Choroid plexus epithelial cell (primary cell): ENCODE results near the gene SFPQ.
"Not testable (repeated sequence)": the region's sequence is repeated elsewhere in the genome, so short reads cannot be mapped to it uniquely, and the experiment has no call there.

ENCODE experiments used
- DNase-seq: peaks from one replicate; pipeline ENCODE4 v3.0.0-alpha.2; 2010; ENCODE audit warnings: low read depth
- H3K4me3 ChIP-seq: 2 replicates; pipeline ENCODE4 v1.5.1; 2011; ENCODE audit warnings: low read depth, mild to moderate bottlenecking, control low read depth, low read length, moderate library complexity
- TF ChIP-seq, protein P1 (sequence below): conservative IDR thresholded peaks from 2 replicates; pipeline ENCODE4 v1.5.1; 2011; ENCODE audit warnings: low read depth, mild to moderate bottlenecking, control low read depth, inconsistent platforms, low read length, moderate library complexity

The SFPQ gene

DNA sequence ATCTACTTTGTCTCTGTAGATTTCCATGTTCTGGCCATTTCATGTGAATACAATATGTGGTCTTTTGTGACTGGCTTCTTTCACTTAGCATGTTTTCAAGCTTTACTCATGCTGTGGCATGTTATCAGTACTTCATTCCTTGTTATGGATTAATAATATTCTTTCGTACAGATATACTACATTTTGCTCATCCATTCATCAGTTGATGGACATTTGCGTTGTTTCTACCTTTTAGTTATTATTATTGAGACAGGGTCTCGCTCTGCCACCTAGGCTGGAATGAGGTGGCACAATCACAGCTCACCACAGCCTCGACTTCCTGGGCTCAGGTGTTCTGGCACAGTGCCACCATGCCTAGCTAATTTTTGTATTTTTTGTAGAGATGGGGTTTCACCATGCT lies 21.4 kb downstream of the SFPQ start:
- no peak for DNase-seq
- TF ChIP-seq, protein P1, sequence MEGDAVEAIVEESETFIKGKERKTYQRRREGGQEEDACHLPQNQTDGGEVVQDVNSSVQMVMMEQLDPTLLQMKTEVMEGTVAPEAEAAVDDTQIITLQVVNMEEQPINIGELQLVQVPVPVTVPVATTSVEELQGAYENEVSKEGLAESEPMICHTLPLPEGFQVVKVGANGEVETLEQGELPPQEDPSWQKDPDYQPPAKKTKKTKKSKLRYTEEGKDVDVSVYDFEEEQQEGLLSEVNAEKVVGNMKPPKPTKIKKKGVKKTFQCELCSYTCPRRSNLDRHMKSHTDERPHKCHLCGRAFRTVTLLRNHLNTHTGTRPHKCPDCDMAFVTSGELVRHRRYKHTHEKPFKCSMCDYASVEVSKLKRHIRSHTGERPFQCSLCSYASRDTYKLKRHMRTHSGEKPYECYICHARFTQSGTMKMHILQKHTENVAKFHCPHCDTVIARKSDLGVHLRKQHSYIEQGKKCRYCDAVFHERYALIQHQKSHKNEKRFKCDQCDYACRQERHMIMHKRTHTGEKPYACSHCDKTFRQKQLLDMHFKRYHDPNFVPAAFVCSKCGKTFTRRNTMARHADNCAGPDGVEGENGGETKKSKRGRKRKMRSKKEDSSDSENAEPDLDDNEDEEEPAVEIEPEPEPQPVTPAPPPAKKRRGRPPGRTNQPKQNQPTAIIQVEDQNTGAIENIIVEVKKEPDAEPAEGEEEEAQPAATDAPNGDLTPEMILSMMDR: no peak
- H3K4me3 ChIP-seq: no peak overlapping the region

GRCh38 chr1:35164893-35165292 lies 28.1 kb downstream of the SFPQ start:
- H3K4me3 ChIP-seq: no peak overlapping the region
- TF ChIP-seq, protein P1: no peak
- DNase-seq: peak; percentile 19

- TF ChIP-seq, protein P1: no peak
- no peak for DNase-seq
- no peak overlapping the region for H3K4me3 ChIP-seq
These were observed 41.7 kb downstream of the SFPQ start for GRCh38 chr1:35151220-35151619.

GRCh38 chr1:35145892-35146549 lies 46.9 kb downstream of the SFPQ start:
- peak overlapping the region; percentile 29 for H3K4me3 ChIP-seq
- DNase-seq: peak; percentile 10

GRCh38 chr1:35143737-35144508 lies 49.0 kb downstream of the SFPQ start:
- TF ChIP-seq, protein P1: no peak
- no peak overlapping the region for H3K4me3 ChIP-seq

GRCh38 chr1:35142728-35143127 lies 50.2 kb downstream of the SFPQ start:
- not testable (repeated sequence) for DNase-seq

More at GRCh38 chr1:35143737-35144508, 49.0 kb downstream of the SFPQ start:
- DNase-seq: no peak

GRCh38 chr1:35142294-35142693 lies 50.7 kb downstream of the SFPQ start:
- DNase-seq: not testable (repeated sequence)

More at GRCh38 chr1:35142728-35143127, 50.2 kb downstream of the SFPQ start:
- H3K4me3 ChIP-seq: not testable (repeated sequence)

GRCh38 chr1:35137590-35137989 lies 55.4 kb downstream of the SFPQ start:
- not testable (repeated sequence) for H3K4me3 ChIP-seq, DNase-seq

More at GRCh38 chr1:35142294-35142693, 50.7 kb downstream of the SFPQ start:
- H3K4me3 ChIP-seq: not testable (repeated sequence)

GRCh38 chr1:35136780-35137179 lies 56.2 kb downstream of the SFPQ start:
- H3K4me3 ChIP-seq: no peak overlapping the region
- DNase-seq: no peak
- TF ChIP-seq, protein P1: no peak
